Retinal pigment epithelial cell (primary cell): ENCODE measurements around the gene NVL.

Experiments
- DNase-seq: peaks from one replicate; pipeline ENCODE4 v3.0.0-alpha.2; 2010; ENCODE audit warnings: low read depth
- H3K4me3 ChIP-seq: 2 replicates; pipeline ENCODE4 v1.5.1; 2011; ENCODE audit warnings: mild to moderate bottlenecking, low read length, control low read depth, moderate library complexity
- CTCF ChIP-seq: conservative IDR thresholded peaks from 2 replicates; pipeline ENCODE4 v1.5.1; 2011; ENCODE audit warnings: low read depth, low read length, control low read depth, inconsistent platforms

Gene NVL

GRCh38 chr1:224298346-224299330 is 31.3 kb downstream of the NVL start:
- no peak for DNase-seq
- TF ChIP-seq CTCF: no peak
- H3K4me3 ChIP-seq: no peak overlapping the region

GRCh38 chr1:224294775-224295174 is 35.2 kb downstream of the NVL start:
- no peak for DNase-seq
- H3K4me3 ChIP-seq: no peak overlapping the region
- no peak for TF ChIP-seq CTCF

GRCh38 chr1:224292419-224292818 is 37.6 kb downstream of the NVL start:
- no peak for TF ChIP-seq CTCF
- H3K4me3 ChIP-seq: no peak overlapping the region
- DNase-seq: no peak

GRCh38 chr1:224289396-224289795 is 40.6 kb downstream of the NVL start:
- no peak for DNase-seq
- no peak for TF ChIP-seq CTCF
- H3K4me3 ChIP-seq: no peak overlapping the region

GRCh38 chr1:224287714-224288113 is 42.3 kb downstream of the NVL start:
- H3K4me3 ChIP-seq: no peak overlapping the region

GRCh38 chr1:224282140-224282539 is 47.8 kb downstream of the NVL start:
- H3K4me3 ChIP-seq: no peak overlapping the region
- no peak for TF ChIP-seq CTCF
- no peak for DNase-seq

More at GRCh38 chr1:224287714-224288113, 42.3 kb downstream of the NVL start:
- TF ChIP-seq CTCF: no peak
- no peak for DNase-seq
